ENCODE data around the gene TMEM259.

Gene TMEM259

DNA sequence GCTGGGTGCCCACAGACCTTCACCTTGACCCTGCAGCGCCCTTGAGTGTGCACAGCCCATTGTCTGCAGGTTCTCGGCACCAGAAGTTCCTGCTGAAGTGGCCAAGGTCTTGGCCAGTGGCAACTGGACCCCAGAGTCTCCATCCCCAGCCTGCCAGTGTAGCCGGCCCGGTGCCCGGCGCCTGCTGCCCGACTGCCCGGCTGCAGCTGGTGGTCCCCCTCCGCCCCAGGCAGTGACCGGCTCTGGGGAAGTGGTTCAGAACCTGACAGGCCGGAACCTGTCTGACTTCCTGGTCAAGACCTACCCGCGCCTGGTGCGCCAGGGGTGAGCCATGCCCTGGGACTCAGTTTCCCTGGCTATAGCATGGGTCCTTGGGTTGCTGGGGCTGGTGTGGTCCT, 34.1 kb upstream of the TMEM259 start:
- DNase-seq, result no peak

DNA sequence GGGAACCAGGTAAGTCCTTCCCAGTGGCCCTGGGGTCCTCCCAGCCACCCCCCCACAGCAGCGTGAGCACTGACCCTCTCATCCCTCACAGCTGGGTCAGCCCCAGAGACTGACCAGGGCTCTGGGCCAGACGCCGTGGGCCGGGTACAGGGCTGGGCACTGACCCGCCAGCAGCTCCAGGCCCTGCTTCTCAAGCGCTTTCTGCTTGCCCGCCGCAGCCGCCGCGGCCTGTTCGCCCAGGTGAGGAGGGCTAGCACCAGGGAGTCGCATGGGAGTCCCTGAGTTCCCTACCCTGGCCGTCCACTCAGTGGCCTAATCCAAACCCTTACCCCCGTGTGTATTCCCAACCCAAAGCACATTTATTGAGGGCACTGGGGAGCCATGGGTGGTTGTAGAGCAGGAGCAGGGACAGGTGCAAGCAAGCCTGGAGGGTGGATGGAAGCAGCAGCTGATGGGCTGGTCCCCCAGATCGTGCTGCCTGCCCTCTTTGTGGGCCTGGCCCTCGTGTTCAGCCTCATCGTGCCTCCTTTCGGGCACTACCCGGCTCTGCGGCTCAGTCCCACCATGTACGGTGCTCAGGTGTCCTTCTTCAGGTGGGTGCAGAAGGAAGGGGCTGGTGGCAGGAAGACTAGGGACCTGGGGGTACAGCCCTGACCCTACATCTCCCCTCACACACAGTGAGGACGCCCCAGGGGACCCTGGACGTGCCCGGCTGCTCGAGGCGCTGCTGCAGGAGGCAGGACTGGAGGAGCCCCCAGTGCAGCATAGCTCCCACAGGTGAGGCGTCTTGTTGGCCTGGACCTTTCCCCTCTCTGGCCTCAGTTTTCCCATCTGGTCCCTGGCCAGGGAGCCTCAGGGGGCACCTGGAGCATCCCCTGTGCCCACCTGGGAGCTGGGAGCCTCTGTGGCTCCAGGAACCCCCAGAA, 33.4 kb upstream of the TMEM259 start:
- no peak for DNase-seq

DNA sequence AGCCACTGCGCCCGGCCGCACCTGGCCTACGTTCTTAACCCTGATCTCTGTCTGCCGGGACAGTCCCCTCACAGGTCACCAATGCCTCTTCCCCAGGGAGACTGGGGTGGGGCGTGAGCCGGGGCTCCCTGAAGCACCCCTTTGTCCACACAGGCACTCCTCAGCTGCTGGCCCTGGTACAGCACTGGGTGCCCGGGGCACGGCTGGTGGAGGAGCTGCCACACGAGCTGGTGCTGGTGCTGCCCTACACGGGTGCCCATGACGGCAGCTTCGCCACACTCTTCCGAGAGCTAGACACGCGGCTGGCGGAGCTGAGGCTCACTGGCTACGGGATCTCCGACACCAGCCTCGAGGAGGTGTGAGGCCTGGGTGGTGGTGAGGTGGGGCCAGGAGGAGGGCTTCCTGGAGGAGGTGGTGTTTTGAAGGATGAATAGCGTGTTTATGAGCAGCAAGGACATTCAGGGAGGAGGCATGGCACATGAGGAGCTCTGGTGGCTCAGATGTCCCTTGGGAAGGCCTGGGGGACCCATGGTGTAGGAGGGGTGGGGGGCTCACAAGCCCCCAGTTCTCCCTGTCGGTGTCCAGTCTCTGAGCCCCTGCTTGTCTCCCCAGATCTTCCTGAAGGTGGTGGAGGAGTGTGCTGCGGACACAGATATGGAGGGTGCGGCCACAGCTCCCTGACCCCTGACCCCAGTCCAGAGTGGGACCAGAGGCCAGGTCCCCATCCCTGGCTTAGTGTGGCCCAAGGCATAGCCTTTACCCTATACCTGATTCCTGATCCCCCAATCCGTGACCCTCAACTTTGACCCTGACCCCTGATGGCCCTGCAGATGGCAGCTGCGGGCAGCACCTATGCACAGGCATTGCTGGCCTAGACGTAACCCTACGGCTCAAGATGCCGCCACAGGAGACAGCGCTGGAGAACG, 32.5 kb upstream of the TMEM259 start:
- DNase-seq, result no peak

DNA sequence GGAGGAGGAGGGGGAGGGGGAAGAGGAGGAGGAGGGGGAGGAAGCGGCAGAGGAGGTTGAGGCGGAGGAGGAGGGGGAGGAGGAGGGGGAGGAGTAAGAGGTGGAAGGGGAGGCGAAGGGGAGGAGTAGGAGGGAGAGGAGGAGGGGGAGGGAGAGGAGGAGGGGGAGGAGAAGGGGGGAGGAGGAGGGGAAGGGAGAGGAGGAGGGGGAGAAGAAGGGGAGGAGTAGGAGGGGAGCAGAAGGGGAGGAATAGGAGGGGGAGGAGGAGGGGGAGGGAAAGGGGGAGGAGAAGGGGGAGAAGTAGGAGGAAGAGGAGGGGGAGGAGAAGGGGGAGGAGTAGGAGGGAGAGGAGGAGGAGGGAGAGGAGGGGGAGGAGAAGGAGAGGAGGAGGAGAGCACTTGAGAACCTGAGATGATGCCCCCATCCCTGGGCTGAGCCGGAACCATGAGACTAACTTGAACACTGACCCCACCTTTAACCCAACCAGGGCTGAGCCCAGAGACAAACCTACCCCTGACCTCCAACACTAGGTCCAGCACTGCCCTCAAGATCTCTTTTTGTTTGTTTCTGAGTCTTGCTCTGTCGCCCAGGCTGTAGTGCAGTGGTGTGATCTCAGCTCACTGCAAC, 31.5 kb upstream of the TMEM259 start:
- no peak for DNase-seq

DNA sequence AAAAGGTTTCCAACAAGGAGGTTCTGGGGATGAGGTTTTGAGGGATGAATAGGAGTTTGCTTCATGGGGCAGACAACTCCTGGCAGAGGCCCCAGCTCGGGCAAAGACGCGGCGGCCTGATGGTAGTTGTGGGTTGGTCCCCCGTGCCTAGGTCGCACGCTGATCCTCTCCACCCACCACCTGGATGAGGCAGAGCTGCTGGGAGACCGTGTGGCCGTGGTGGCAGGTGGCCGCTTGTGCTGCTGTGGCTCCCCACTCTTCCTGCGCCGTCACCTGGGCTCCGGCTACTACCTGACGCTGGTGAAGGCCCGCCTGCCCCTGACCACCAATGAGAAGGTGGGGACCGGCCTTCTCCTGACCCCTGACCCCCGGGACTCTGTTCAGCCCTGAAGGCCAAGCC, 30.9 kb upstream of the TMEM259 start:
- no peak for DNase-seq

DNA sequence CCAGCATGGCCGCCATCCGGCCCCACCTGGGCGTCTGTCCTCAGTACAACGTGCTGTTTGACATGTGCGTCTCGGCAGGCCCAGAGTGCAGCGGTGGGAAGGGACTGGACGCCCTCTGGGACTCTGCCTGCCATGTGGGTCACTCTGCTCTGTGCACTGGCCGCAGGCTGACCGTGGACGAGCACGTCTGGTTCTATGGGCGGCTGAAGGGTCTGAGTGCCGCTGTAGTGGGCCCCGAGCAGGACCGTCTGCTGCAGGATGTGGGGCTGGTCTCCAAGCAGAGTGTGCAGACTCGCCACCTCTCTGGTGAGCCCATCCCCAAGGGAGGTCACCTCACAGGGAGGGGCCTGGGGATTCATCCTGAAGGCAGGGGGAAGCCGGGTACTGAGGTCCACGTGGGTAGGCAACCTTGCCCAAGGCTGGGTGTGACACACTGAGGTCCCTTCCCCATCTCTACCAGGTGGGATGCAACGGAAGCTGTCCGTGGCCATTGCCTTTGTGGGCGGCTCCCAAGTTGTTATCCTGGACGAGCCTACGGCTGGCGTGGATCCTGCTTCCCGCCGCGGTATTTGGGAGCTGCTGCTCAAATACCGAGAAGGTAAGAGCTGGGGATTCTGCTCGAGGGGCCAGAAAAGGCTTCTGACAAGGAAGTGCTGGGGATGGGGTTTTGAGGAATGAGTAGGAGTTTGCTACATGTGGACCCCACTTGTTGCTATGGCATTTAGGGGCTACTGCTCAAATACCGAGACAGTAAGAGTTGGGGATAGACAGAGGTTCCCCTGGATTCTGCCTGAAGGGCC, 30.3 kb upstream of the TMEM259 start:
- DNase-seq, result no peak

DNA sequence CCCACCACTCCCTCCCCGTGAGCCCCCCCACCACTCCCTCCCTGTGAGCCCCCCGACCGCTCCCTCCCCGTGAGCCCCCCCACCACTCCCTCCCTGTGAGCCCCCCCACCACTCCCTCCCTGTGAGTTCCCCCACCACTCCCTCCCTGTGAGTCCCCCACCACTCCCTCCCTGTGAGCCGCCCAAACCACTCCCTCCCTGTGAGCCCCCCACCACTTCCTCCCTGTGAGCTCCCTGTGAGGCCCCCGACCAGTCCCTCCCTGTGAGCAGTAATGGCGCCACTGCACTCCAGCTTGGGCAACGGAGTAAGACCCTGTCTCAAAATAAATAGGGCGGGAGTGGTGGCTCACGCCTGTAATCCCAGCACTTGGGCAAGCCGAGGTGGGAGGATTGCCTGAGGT, 28.9 kb upstream of the TMEM259 start:
- no peak for DNase-seq

DNA sequence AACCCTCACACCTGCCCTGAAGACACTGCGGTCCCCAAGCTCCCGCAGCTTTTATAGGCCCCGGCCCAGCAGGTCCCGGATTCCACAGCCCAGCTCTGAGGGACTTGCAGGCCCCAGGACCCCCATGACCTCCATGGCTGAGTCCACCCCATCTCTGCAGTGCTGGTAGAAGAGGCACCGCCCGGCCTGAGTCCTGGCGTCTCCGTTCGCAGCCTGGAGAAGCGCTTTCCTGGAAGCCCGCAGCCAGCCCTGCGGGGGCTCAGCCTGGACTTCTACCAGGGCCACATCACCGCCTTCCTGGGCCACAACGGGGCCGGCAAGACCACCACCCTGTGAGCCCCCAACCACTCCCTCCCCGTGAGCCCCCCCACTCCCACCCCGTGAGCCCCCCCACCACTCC, 28.2 kb upstream of the TMEM259 start:
- DNase-seq, result no peak

DNA sequence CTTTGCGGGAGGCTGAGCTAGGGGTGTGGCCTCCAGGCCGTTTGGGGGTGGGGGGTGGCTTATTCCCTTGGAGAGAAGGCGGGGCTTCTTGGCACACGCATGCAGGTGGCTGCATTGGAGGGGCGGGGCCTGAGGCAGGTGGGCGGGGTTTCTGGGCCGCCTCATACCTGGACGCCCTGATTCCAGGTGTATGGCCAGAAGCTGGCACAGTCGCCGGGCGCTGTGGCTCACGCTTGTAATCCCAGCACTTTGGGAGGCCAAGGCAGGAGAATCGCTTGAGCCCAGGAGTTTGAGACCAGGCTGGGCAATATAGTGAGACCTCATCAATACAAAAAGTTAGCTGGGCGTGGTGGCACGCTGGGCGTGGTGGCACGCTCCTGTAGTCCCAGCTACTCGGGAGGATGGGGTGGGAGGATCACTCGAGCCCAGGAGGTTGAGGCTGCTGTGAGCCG, 26.8 kb upstream of the TMEM259 start:
- DNase-seq, result no peak

DNA sequence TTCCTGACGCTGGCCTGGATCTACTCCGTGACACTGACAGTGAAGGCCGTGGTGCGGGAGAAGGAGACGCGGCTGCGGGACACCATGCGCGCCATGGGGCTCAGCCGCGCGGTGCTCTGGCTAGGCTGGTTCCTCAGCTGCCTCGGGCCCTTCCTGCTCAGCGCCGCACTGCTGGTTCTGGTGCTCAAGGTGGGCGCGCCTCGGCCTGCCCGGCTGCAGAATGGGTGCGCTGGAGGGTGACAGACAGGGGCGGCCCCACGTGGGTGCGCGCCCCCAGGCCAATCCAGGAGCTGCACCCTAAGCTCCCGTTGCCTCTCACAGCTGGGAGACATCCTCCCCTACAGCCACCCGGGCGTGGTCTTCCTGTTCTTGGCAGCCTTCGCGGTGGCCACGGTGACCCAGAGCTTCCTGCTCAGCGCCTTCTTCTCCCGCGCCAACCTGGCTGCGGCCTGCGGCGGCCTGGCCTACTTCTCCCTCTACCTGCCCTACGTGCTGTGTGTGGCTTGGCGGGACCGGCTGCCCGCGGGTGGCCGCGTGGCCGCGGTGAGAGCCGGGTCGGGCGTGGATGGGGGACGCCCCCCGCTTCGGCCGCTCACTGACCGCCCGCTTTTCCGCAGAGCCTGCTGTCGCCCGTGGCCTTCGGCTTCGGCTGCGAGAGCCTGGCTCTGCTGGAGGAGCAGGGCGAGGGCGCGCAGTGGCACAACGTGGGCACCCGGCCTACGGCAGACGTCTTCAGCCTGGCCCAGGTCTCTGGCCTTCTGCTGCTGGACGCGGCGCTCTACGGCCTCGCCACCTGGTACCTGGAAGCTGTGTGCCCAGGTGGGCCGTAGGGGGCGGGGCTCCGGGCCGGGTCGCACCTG, 26.1 kb upstream of the TMEM259 start:
- no peak for DNase-seq

DNA sequence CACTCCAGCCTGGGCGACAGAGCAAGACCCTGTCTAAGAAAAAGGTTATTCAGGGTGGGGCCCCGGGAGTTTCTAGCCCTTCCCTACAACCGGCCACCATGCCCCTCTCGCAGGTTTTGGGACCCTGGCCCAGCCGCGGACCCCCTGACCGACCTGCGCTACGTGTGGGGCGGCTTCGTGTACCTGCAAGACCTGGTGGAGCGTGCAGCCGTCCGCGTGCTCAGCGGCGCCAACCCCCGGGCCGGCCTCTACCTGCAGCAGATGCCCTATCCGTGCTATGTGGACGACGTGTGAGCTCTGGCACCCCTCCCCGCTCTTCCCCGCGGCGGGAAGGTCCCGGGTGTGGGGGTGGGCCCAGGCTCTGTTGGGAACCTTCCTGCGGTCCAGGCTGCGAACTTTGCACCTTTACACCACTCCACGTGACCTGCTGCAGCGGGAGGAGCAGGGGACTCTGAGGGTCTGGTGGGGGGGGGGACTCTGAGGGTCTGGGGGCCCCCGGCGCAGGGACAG, 25.2 kb upstream of the TMEM259 start:
- no peak for DNase-seq

DNA sequence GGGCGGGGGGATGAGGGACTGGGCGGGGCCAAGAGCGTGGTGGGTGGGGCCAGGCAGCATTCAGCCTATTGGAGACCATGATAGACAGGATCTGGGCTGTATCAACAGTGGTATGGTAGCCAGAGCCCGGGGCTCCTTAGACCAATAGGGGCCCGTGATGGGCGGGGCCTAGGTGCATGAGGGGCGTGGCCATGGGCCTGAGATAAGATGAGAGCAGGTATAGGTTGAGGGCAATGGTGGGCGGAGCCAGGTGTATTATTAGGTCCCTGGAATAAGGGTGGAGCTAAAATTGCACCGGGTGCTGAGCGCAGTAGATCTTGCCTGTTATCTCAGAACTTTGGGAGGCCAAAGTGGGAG, 24.3 kb upstream of the TMEM259 start:
- DNase-seq, result peak; percentile 82 to 86

DNA sequence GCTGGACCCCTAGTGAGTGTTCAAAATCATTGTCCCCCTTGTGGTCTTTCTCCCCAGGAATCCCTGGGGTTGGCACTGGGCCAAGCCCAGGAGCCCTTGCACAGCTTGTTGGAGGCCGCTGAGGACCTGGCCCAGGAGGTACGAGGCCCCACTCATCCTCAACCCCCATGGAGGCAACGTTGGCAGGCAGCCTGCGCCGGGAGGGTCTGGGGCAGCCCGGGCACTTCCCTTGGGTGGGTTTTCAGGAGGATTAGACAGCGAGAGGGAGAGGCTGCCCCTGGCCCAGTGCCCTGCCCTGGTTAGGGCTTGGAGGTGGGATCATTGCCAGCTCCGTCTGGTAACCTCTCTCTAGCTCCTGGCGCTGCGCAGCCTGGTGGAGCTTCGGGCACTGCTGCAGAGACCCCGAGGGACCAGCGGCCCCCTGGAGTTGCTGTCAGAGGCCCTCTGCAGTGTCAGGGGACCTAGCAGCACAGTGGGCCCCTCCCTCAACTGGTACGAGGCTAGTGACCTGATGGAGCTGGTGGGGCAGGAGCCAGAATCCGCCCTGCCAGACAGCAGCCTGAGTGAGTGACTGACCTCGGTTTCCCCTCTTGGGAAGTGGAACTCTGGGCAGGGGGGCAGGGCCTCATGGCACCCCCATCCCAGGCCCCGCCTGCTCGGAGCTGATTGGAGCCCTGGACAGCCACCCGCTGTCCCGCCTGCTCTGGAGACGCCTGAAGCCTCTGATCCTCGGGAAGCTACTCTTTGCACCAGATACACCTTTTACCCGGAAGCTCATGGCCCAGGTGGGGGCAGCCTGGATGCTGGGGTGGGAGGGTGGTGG, 22.0 kb upstream of the TMEM259 start:
- no peak for DNase-seq

DNA sequence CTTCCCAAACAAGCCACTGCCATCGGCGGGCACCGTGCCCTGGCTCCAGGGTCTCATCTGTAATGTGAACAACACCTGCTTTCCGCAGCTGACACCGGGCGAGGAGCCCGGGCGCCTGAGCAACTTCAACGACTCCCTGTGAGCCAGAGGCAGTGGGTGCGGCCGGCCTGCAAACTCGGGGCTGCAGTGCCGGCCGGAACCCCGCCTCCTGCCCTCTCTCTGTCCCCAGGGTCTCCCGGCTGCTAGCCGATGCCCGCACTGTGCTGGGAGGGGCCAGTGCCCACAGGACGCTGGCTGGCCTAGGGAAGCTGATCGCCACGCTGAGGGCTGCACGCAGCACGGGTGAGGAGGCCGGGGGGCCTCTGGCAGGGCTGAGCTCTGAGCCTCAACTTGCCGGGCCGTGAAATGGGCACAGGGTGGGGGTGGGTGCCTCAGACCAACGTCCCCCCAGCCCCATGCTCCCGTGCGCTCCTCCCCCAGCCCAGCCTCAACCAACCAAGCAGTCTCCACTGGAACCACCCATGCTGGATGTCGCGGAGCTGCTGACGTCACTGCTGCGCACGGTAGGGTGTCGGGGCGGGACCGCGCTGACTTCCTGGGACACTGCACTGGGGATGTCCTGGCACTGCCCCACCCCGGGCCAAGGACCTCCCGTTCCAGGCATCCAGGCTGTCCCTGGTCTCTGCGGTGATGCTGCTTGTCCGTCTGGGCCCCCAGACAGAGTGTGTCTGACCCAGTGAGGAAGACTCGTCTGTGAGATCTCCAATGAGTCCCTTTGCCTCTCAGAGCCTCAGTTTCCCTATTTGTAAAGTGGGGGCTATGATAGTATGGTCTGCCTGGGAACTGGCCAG, 21.1 kb upstream of the TMEM259 start:
- DNase-seq, result no peak

DNA sequence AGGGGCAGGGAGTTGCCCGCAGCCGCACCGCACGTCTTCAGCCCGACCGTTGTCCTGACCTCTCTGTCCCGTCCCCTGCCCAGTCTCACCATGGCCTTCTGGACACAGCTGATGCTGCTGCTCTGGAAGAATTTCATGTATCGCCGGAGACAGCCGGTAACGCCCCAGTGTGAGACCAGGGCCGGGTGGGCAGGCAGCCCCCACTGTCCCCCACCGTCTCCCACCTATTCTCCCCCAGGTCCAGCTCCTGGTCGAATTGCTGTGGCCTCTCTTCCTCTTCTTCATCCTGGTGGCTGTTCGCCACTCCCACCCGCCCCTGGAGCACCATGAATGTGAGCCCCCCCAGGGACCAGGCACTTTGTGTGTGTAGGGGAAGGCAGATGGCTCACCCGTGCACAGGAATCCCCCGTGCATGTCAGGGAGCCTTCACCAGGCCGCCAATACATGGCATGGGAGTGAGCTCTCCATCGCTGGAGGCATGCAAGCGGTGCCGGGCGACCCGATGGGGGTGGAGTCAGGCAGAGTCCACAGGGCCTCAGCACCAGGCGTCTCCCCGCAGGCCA, 20.4 kb upstream of the TMEM259 start:
- no peak for DNase-seq

DNA sequence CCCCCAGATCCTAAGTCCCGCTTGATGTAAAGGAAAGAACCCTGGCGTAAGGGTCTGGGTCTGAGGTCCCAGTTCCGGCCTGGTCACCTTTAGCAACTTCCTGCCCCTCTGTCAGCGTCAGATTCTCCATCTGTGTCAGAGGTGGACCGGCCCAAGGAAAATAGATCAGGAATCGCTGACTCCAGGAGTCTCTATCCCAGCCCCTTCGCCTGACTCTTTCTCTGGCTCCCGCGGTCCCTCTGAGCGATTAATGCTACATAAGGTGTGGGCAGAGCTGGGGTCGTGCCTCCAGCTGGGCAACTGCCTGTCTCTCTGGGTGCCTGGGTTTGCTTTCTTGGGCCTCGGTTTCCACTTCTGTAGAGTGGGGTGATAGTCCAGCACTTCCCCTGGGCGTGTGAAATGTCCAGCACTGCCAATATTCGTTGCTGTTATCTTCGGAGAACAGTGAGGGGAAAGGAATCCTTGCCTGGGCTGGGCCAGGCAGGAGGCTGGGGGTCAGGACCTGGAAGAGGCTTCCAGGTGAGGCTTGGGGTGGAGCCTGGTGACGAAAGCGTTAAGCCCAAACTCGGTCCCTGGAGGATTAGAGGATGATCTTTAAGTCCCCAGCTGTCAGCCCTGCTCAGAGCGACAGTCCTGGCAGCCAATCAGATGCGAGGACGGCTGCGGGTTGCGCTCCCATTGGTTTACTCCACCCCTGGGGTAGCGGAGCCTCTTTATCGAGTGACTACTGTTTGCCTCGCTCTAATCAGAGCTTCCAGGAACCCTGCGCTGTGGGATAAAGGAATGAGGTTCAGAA, 19.8 kb upstream of the TMEM259 start:
- peak; percentile 93 to 94 for DNase-seq

DNA sequence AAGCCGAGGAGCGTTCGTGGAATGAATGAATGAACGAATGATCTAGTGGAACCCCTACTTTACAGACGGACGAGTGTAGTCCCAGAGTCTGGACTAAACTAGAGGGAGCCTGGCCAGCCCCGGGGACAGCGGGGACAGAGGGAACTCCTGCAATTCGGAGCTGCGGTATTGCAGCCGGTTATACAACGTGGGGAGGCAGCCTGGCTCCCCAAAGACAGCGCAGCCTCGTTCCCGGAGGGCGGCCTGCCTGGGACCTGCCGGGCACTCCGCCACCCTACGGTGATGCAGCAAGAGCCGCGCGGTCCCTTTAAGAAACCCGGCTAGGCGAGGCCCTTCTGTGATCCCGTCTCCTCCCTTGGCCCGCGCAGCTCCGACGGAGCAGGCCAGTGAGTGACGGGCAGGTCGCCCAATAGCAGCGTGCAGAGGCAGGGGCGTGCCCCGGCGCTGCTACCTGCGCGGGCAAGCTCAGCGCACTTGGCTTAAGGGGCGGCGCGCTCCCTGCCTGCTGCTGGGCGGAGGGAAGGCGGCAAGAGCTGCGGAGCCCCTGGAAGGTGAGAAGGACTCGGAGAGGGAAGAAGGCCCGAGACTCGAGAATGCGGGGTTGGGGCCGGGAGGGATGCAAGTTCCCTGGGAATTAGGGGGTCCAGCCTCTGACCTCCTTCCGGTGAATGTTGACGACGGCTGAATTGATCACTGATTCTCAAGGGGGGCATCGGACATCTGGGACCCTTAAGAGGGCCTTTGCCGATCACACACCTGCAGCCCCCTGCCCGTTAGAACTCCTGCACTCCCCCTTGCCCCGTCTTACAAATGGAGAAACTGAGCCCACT, 18.9 kb upstream of the TMEM259 start, which contains the start of gene ABCA7:
Gene ABCA7 (plus strand): TSS at position 462 of the 830 bp plus-strand sequence. CDS start 1,255 bp downstream, outside the sequence.
- DNase-seq, result peak; percentile 98 to 99
